Activated naive CD4-positive, alpha-beta T cell treated with anti-CD3 and anti-CD28 coated beads, Interleukin-2, amount 50 U/mL, for 24 hours (primary cell): ENCODE measurements around the gene NUDT9.
"Not testable (repeated sequence)": the region's sequence is repeated elsewhere in the genome, so short reads cannot be mapped to it uniquely, and the experiment has no call there.

Experiments used
- H3K27ac Mint-ChIP-seq: one replicate; pipeline ENCODE4 v1.8.0; 2021; ENCODE audit warnings: mild to moderate bottlenecking, mixed read lengths
- H3K27me3 Mint-ChIP-seq: one replicate; pipeline ENCODE4 v1.8.0; 2021; ENCODE audit warnings: mixed read lengths
- H3K36me3 Mint-ChIP-seq: one replicate; pipeline ENCODE4 v1.8.0; 2021; ENCODE audit warnings: mixed read lengths
- H3K4me1 Mint-ChIP-seq: one replicate; pipeline ENCODE4 v1.8.0; 2021; ENCODE audit warnings: mixed read lengths
- H3K4me3 Mint-ChIP-seq: one replicate; pipeline ENCODE4 v1.8.0; 2021; ENCODE audit warnings: mild to moderate bottlenecking, mixed read lengths
- H3K9me3 Mint-ChIP-seq: one replicate; pipeline ENCODE4 v1.8.0; 2021; ENCODE audit warnings: mixed read lengths

Gene NUDT9, protein sequence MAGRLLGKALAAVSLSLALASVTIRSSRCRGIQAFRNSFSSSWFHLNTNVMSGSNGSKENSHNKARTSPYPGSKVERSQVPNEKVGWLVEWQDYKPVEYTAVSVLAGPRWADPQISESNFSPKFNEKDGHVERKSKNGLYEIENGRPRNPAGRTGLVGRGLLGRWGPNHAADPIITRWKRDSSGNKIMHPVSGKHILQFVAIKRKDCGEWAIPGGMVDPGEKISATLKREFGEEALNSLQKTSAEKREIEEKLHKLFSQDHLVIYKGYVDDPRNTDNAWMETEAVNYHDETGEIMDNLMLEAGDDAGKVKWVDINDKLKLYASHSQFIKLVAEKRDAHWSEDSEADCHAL

DNA sequence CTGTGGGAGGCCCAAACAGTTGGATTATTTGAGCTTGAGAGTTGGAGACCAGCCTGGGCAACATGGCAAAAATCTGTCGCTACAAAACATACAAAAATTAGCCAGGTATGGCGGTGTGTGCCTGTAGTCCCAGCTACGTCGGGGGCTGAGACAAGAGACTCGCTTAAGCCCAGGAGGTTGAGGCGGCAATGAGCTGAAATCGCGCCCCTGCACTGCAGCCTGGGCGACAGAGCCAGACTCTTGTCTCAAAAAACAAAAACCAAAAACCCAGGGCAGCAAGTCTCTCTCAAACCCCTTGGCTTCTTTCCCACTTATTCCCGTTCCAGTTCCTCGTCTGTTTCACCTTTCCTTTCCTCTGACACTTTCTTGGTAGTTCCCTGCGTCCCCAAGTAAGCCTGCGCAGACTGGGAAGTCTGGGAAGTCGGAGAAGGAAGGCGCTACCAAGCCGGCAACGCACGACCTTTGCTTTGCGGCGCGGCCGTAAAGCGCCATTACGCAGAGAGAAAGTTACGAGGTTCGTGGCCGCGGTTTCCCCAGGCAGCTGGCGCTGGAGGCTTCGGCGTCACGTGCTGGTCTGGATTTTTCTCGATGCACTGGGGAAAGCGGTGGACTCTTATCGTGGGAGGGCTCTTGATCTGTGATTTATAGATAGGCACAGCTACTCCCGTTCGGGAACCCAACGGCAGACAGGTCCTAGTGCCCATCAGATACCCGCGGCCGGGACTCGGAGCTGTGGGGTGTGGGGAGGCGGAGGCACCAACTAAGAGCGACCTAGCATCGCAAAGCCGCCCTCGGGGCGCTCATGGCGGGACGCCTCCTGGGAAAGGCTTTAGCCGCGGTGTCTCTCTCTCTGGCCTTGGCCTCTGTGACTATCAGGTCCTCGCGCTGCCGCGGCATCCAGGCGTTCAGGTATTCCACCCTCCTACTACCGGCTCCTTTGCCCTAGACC lies at the start of gene NUDT9:
Gene NUDT9 (plus strand): TSS at position 470 of the 949 bp plus-strand sequence. CDS start 333 bp downstream, at position 803.
- Mint-ChIP-seq H3K27ac (peak within 1 kb of the TSS; percentile 100), H3K4me1 (peaks cover 47% of the 10 kb centered on the region), H3K9me3 (no peaks in the 10 kb centered on the region), H3K4me3 (peak within 1 kb of the TSS; percentile 97), H3K36me3 (no peaks in the 10 kb centered on the region), H3K27me3 (no peaks in the 10 kb centered on the region)

DNA sequence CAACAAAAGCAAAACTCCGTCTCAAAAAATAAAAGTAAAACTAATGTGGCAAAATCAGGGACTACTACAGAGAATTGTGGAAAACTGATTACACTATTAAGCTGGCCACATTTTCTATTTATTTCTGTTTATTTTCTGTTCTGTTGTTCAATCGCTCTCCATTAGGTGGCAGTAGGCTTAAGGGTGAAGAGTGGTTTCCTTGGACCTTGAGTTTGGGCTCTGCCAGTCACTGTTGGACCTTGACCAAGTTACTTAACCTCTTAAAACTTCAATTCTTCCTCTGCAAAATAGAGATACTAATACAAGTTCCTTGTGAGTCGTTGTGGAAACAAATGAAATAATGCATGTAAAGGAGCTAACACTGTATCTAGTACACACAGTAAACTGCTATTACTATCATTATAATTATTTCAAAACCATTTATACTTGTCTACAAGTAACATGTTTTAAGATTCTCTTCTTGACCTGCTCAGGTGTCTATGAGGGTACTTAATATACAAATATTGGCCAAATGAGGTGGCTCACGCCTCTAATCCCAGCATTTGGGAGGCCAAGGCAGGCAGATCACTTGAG lies 46.6 kb upstream of the NUDT9 start:
- peaks cover 7% of the 10 kb centered on the region for H3K36me3 Mint-ChIP-seq
- no peaks in the 10 kb centered on the region for H3K27me3 Mint-ChIP-seq
- no peak overlapping the region for H3K27ac Mint-ChIP-seq
- no peak overlapping the region for H3K4me3 Mint-ChIP-seq
- H3K9me3 Mint-ChIP-seq: no peaks in the 10 kb centered on the region
- peaks cover 4% of the 10 kb centered on the region for H3K4me1 Mint-ChIP-seq

DNA sequence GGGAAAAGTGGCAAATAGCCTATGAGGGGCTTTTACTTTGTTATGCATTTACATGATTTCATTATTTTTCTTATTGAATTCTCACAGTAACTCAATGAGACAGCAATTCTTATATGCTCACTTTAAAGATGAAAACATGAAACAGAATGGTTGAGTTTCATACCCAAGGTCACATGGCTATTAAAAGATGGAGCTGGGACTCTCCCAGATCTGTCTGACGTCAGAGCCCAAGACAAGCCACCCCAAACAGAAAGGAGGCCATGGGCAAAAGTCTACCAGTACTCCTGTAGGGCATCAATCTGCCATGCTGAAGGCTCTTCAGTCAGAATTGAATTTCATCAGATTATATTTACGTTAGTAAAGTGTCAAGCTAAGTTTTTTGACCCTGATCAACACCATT lies 44.6 kb upstream of the NUDT9 start:
- H3K27me3 Mint-ChIP-seq: no peaks in the 10 kb centered on the region
- H3K4me3 Mint-ChIP-seq: no peak overlapping the region
- H3K27ac Mint-ChIP-seq: no peak overlapping the region
- peaks cover 3% of the 10 kb centered on the region for H3K36me3 Mint-ChIP-seq
- peaks cover 6% of the 10 kb centered on the region for H3K4me1 Mint-ChIP-seq
- no peaks in the 10 kb centered on the region for H3K9me3 Mint-ChIP-seq

DNA sequence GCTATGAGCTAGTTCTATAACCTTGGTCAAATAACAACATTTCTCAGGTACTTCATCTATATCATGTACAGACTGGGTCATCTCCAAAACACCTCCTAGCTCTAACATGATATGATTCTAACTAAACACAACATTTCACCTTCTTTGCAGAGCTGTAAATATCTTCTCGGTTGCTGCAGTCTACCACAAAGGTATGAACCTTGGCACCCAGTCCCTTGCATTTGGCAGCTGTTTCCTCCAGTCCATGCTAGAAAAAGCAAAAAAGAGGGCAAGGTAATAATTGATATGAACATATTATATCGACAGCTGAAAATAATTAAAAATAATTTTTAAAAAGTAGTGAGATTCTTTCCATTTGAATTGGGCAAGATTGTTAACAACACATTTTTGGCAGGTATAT lies 40.3 kb upstream of the NUDT9 start:
- Mint-ChIP-seq H3K4me1 (peaks cover 36% of the 10 kb centered on the region), H3K27ac (no peak overlapping the region), H3K4me3 (no peak overlapping the region), H3K9me3 (no peaks in the 10 kb centered on the region), H3K27me3 (no peaks in the 10 kb centered on the region), H3K36me3 (peaks cover 12% of the 10 kb centered on the region)

DNA sequence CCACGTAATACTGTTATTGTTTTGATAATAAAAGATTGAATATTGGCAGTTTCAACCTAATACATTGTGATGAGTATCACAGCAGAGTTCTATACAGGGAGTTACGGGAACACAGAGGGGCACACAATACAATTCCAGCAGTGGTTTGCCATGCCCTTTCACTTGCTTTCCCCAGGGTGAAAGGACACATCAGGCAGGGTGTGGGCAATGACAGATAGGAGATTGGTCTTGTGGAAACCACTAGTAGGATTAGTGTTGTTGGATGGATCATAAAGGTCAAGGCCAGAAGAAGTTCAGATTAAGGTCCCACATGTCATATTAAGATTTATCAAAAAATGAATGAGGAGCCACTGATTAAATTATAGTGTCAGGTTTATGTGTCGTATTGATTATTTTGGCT lies 39.4 kb upstream of the NUDT9 start:
- peak overlapping the region; percentile 10 for H3K27ac Mint-ChIP-seq

DNA sequence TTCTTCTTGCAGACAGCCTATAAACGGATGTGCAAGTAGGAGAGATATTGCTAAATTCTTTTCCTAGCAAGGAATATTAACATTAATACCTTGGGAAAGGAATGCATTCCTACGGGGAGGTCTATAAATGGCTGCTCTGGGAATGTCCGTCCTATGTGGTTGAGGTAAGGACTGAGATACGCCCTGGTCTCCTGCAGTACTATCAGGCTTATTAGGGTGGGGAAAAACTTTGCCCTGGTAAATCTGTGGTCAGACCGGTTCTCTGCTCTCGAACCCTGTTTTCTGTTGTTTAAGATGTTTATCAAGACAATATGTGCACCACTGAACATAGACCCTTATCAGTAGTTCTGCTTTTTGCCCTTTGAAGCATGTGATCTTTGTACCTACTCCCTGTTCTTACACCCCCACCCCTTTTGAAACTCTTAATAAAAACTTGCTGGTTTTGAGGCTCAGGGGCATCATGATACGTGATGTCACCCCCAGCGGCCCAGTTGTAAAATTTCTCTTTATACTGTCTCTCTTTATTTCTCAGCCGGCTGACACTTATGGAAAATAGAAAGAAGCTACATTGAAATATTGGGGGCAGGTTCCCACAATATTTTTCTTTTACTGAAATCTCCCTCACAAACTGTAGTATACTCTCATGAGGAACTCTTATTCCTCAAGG lies 37.8 kb upstream of the NUDT9 start:
- not testable (repeated sequence) for H3K9me3 Mint-ChIP-seq, H3K4me3 Mint-ChIP-seq, H3K27me3 Mint-ChIP-seq
- peaks cover 58% of the 10 kb centered on the region for H3K4me1 Mint-ChIP-seq
- peaks cover 18% of the 10 kb centered on the region for H3K36me3 Mint-ChIP-seq
- peak overlapping the region; percentile 8 for H3K27ac Mint-ChIP-seq

More for the DNA sequence above, 39.4 kb upstream of the NUDT9 start:
- Mint-ChIP-seq H3K4me3 (no peak overlapping the region), H3K9me3 (no peaks in the 10 kb centered on the region), H3K36me3 (peaks cover 14% of the 10 kb centered on the region), H3K27me3 (no peaks in the 10 kb centered on the region), H3K4me1 (peaks cover 44% of the 10 kb centered on the region)

DNA sequence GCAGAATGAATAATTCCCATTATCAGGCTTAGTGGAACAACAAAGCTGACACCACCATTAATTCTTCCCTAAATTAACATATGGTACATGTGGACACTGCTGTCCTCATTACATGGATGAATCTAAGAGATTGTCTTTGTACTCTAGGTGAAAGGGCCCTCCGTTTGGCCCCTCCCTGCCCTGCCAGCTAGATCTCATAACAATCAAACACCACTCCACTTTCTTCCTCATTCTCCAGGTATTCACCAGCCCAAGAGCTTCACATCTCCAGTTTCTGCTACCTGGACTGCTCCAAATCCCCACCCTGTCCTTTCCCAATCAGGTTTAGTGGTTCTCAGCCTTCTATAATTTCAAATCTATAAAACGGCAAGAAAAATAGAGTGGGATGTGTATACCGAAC lies 35.1 kb upstream of the NUDT9 start:
- peaks cover 18% of the 10 kb centered on the region for H3K36me3 Mint-ChIP-seq
- H3K4me1 Mint-ChIP-seq: peaks cover 70% of the 10 kb centered on the region
- H3K4me3 Mint-ChIP-seq: no peak overlapping the region
- no peaks in the 10 kb centered on the region for H3K9me3 Mint-ChIP-seq
- H3K27ac Mint-ChIP-seq: peak overlapping the region; percentile 21
- no peaks in the 10 kb centered on the region for H3K27me3 Mint-ChIP-seq

DNA sequence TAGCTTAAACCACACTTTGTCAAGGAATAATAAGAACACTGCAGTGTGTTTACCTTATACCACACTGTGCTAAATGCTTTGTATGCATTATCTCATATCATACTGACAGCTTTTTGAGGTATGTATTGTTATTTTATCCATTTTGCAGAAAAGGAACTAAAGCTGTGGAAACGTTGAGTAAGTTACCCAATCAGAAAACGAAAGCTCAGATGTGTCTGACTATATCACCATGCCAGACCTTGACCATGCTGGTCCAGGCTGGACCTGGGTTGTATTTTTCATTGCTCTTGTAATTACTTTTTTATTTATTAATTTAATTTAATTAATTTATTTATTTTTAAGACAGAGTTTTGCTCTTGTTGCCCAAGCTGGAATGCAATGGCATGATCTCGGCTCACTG lies 33.5 kb upstream of the NUDT9 start:
- peaks cover 57% of the 10 kb centered on the region for H3K4me1 Mint-ChIP-seq
- H3K27ac Mint-ChIP-seq: peak overlapping the region; percentile 4
- H3K4me3 Mint-ChIP-seq: peak overlapping the region; percentile 94
- no peaks in the 10 kb centered on the region for H3K27me3 Mint-ChIP-seq
- H3K9me3 Mint-ChIP-seq: no peaks in the 10 kb centered on the region
- peaks cover 14% of the 10 kb centered on the region for H3K36me3 Mint-ChIP-seq

DNA sequence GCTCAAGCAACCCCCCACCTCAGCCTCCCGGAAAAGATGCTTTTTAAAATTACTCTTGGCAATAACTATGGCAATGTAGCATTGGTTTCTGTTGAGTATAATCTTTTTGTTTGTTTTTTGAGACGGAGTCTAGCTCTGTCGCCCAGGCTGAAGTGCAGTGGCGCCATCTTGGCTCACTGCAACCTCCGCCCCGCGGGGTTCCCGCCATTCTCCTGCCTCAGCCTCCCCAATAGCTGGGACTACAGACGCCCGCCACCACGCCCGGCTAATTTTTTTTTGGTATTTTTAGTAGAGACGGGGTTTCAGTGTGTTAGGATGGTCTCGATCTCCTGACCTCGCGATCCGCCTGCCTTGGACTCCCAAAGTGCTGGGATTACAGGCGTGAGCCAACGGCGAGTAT lies 32.3 kb upstream of the NUDT9 start:
- not testable (repeated sequence) for H3K9me3 Mint-ChIP-seq, H3K27me3 Mint-ChIP-seq, H3K36me3 Mint-ChIP-seq
- Mint-ChIP-seq H3K4me1 (peaks cover 50% of the 10 kb centered on the region), H3K27ac (peak overlapping the region; percentile 81), H3K4me3 (peak overlapping the region; percentile 94)

DNA sequence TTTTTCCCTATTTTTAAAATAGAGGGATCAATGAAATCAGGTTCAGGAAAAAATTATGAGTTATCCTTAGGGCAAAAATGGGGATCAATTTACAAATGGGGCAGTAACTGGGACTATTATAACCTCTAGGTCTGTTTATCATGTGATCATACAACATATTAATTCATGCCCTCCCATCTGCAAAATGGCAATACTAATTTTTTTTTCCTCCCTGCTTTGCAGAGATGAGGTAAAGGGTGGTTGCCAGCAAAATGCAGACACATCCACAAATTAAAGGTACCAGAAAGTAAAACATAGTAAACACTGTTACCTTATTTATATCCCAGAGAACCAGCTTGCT lies 31.9 kb upstream of the NUDT9 start:
- H3K27me3 Mint-ChIP-seq: no peaks in the 10 kb centered on the region
- H3K27ac Mint-ChIP-seq: peak overlapping the region; percentile 92
- H3K36me3 Mint-ChIP-seq: peaks cover 7% of the 10 kb centered on the region
- H3K4me1 Mint-ChIP-seq: peaks cover 47% of the 10 kb centered on the region
- H3K4me3 Mint-ChIP-seq: peak overlapping the region; percentile 94
- H3K9me3 Mint-ChIP-seq: no peaks in the 10 kb centered on the region

DNA sequence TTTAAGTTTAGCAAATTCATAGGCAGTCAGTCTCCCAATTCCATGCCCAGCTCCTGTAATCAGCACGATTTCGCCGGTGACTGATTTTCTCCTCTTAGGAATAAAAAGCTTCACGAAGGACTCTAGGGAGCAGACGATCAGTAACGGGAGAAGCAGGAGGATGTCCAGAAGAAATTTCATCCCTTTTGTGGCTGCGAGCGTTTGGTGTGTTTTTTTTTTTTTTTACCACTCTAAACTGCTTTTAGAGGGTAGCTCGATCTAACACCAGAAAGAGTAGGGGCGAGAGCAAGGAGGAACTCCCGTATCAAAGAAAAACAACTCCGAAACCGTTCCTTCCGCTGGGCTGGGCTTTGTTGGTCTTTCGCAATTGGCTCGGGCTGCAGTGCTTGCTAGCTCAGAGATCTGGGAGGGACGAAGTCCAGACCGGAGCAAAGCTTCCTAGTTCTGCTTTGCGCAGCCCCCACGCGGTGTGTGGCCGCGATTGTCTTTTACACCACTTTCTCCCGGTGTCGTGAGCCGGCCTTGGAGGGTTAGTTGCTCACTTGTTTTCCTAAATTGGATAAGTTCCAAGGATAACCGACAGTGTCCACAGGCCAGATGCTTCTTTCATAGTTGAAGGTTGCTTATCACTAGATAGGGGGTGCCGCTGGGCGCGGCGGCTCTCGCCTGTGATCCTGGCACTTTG lies 31.3 kb upstream of the NUDT9 start, which contains the start of gene HSD17B11:
Gene HSD17B11 (minus strand): TSS at position 298 of the 685 bp plus-strand sequence. CDS start 118 bp downstream, at position 180.
- H3K4me1 Mint-ChIP-seq: peaks cover 45% of the 10 kb centered on the region
- H3K4me3 Mint-ChIP-seq: peak within 1 kb of the TSS; percentile 94
- H3K27ac Mint-ChIP-seq: peak within 1 kb of the TSS; percentile 92
- H3K36me3 Mint-ChIP-seq: peaks cover 6% of the 10 kb centered on the region
- no peaks in the 10 kb centered on the region for H3K27me3 Mint-ChIP-seq
- H3K9me3 Mint-ChIP-seq: no peaks in the 10 kb centered on the region

DNA sequence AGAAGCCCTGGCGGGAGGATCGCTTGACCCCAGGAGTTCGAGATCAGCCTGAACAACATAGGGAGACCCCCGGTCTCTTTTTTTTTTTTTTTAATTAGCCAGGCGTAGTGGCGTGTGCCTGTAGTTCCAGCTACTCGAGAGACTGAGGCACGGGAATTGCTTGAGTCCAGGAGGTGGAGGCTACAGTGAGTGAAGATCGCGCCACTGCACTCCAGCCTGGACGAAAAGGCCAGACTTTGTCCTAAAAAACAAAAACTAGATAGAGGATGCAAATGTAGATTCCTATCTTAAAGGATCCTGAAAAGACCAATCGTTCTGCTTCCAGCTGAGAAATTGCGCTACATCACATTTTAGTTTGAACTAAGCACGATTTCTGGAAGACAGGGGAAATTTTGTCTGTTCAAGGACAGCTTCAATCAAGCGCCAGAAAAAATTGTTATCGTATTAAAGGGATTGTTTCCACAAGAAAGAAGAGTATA lies 30.8 kb upstream of the NUDT9 start:
- H3K4me3 Mint-ChIP-seq: peak overlapping the region; percentile 94
- H3K36me3 Mint-ChIP-seq: peaks cover 6% of the 10 kb centered on the region
- peak overlapping the region; percentile 92 for H3K27ac Mint-ChIP-seq
- H3K9me3 Mint-ChIP-seq: no peaks in the 10 kb centered on the region
- peaks cover 39% of the 10 kb centered on the region for H3K4me1 Mint-ChIP-seq
- H3K27me3 Mint-ChIP-seq: no peaks in the 10 kb centered on the region

DNA sequence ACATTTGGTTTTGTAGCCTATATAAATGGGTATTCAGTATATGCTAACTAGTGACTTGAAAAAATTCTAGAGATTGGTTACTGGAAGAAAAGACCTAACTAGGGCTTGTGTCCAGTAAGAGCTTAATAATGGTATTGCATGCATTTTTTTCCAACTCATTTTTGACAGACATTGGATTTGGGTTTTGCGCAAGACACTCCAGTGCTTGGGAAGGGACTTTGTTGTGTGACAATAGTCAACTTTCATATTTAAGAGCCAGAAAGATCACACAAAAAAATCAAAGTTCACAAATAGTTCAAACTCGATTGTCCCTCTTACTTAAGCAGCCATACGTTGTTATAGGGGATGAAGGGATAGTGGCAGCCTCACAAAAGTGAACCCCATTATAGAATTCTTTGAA lies 30.2 kb upstream of the NUDT9 start:
- Mint-ChIP-seq H3K9me3 (no peaks in the 10 kb centered on the region), H3K27ac (no peak overlapping the region), H3K36me3 (peaks cover 6% of the 10 kb centered on the region), H3K27me3 (no peaks in the 10 kb centered on the region), H3K4me3 (no peak overlapping the region), H3K4me1 (peaks cover 34% of the 10 kb centered on the region)

DNA sequence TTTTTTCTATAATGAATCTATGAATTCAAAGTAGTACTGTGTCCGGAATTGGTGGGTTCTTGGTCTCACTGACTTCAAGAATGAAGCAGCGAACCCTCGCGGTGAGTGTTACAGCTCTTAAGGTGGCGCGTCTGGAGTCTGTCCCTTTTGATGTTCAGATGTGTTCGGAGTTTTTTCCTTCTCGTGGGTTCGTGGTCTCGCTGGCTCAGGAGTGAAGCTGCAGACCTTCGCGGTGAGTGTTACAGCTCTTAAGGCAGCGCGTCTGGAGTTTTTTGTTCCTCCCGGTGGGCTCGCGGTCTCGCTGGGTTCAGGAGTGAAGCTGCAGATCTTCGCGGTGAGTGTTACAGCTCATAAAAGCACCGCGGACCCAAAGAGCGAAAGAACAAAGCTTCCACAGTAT lies 27.3 kb upstream of the NUDT9 start:
- H3K27ac Mint-ChIP-seq, H3K36me3 Mint-ChIP-seq, H3K27me3 Mint-ChIP-seq, H3K4me1 Mint-ChIP-seq, H3K4me3 Mint-ChIP-seq, H3K9me3 Mint-ChIP-seq: not testable (repeated sequence)

DNA sequence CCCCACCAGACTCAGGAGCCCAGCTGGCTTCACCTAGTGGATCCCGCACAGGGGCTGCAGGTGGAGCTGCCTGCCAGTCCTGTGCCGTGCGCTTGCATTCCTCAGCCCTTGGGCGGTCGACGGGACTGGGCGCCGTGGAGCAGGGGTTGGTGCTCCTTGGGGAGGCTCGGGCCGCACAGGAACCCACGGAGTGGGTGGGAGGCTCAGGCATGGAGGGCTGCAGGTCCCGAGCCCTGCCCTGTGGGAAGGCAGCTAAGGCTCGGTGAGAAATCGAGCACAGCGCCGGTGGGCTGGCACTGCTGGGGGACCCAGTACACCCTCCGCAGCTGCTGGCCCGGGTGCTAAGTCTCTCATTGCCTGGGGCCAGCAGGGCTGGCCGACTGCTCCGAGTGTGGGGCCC lies 26.5 kb upstream of the NUDT9 start:
- H3K4me1 Mint-ChIP-seq, H3K36me3 Mint-ChIP-seq, H3K27ac Mint-ChIP-seq, H3K9me3 Mint-ChIP-seq, H3K27me3 Mint-ChIP-seq, H3K4me3 Mint-ChIP-seq: not testable (repeated sequence)
